ENCODE measurements around the gene APBB1IP. TPM values are rescaled to one million over a fixed set of nuclear protein-coding genes. Genes with fewer than 3 reads are reported as not detected.
A peak's percentile ranks its signal among the peaks of the same experiment; 100 is the strongest.
"Not testable (repeated sequence)": the region's sequence is repeated elsewhere in the genome, so short reads cannot be mapped to it uniquely, and the experiment has no call there.

Gene APBB1IP
- total RNA-seq, 2 donors from 2014 or later = 8.4 to 9.2 TPM

GRCh38 chr10:26566525-26567350, 128.6 kb downstream of the APBB1IP start:
- ATAC-seq (ENCODE audit: insufficient number of reproducible peaks, low FRiP score, low read depth) = no peak
- Histone ChIP-seq H3K9me3 (no peaks in the 10 kb centered on the region), H3K27ac (no peak overlapping the region), H3K4me1 (ENCODE audit: control insufficient read depth in 1 of 2, low read depth in 2 of 2) (no peaks in the 10 kb centered on the region), H3K36me3 (no peaks in the 10 kb centered on the region), H3K4me3 (peak overlapping the region; percentile 50), H3K27me3 (replicated peaks; ENCODE audit: insufficient read depth) (no peaks in the 10 kb centered on the region)
- DNase-seq (ENCODE audit: low spot score) = no peak
- no peak for TF ChIP-seq CTCF (IDR thresholded peaks at IDR 0.05)

DNA sequence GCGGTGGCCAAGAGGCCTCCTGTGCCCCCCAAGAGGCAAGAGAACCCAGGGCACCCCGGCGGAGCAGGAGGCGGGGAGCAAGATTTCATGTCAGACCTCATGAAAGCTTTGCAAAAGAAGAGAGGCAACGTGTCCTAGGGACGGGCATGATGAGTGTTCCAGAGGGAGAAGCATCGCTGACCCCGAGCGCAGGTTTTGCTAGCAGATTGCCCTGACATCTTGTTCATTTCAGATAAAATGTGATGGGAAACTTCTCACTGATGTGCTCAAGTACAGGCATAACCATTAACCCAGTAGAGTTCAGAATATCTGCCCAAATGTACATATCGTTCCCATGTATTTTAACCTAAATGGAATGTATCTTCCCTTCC, 129.2 kb downstream of the APBB1IP start:
- ATAC-seq (ENCODE audit: insufficient number of reproducible peaks, low FRiP score, low read depth) (no peak), DNase-seq (ENCODE audit: low spot score) (no peak)
- Histone ChIP-seq H3K4me3 (peak overlapping the region; percentile 50), H3K4me1 (ENCODE audit: control insufficient read depth in 1 of 2, low read depth in 2 of 2) (no peaks in the 10 kb centered on the region), H3K27ac (no peak overlapping the region), H3K9me3 (no peaks in the 10 kb centered on the region), H3K36me3 (no peaks in the 10 kb centered on the region), H3K27me3 (replicated peaks; ENCODE audit: insufficient read depth) (no peaks in the 10 kb centered on the region)
- no peak for TF ChIP-seq CTCF (IDR thresholded peaks at IDR 0.05)

- no peaks in the 10 kb centered on the region for H3K9me3 ChIP-seq
- DNase-seq (ENCODE audit: low spot score) = no peak
- no peaks in the 10 kb centered on the region for H3K36me3 ChIP-seq
- no peaks in the 10 kb centered on the region for H3K27me3 ChIP-seq (replicated peaks; ENCODE audit: insufficient read depth)
- TF ChIP-seq CTCF (IDR thresholded peaks at IDR 0.05) = no peak
- no peaks in the 10 kb centered on the region for H3K4me1 ChIP-seq (ENCODE audit: control insufficient read depth in 1 of 2, low read depth in 2 of 2)
- no peak for ATAC-seq (ENCODE audit: insufficient number of reproducible peaks, low FRiP score, low read depth)
- H3K27ac ChIP-seq = no peak overlapping the region
- no peak overlapping the region for H3K4me3 ChIP-seq
These were observed 133.5 kb downstream of the APBB1IP start for GRCh38 chr10:26571655-26572054.

GRCh38 chr10:26573674-26574073, 135.5 kb downstream of the APBB1IP start:
- no peaks in the 10 kb centered on the region for H3K9me3 ChIP-seq
- no peak for ATAC-seq (ENCODE audit: insufficient number of reproducible peaks, low FRiP score, low read depth)
- no peaks in the 10 kb centered on the region for H3K27me3 ChIP-seq (replicated peaks; ENCODE audit: insufficient read depth)
- no peak overlapping the region for H3K27ac ChIP-seq
- no peak overlapping the region for H3K4me3 ChIP-seq
- no peaks in the 10 kb centered on the region for H3K4me1 ChIP-seq (ENCODE audit: control insufficient read depth in 1 of 2, low read depth in 2 of 2)
- no peaks in the 10 kb centered on the region for H3K36me3 ChIP-seq
- TF ChIP-seq CTCF (IDR thresholded peaks at IDR 0.05) = no peak
- no peak for DNase-seq (ENCODE audit: low spot score)

DNA sequence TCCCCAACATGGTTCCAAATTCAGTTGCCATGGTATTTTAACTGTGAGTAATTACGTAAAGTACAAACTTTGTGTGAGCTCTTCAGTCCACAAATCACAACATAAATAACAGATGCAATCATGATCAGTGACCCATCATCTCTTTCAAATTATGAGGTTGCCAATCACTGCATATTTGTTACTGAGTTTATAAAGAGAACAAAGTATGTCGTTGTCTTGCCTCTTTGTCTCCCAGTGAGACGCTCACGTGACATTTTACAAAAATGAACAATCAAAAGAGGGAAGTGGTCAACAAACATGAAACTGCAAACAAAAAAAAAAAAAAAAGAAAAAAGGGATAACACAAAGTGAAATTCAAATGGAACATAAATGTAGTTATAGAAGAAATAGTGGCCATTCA, 136.6 kb downstream of the APBB1IP start:
- Histone ChIP-seq H3K9me3 (no peaks in the 10 kb centered on the region), H3K27ac (no peak overlapping the region), H3K27me3 (replicated peaks; ENCODE audit: insufficient read depth) (no peaks in the 10 kb centered on the region), H3K4me1 (ENCODE audit: control insufficient read depth in 1 of 2, low read depth in 2 of 2) (no peaks in the 10 kb centered on the region), H3K36me3 (no peaks in the 10 kb centered on the region), H3K4me3 (no peak overlapping the region)
- ATAC-seq (ENCODE audit: insufficient number of reproducible peaks, low FRiP score, low read depth) = no peak
- no peak for TF ChIP-seq CTCF (IDR thresholded peaks at IDR 0.05)
- no peak for DNase-seq (ENCODE audit: low spot score)

- not testable (repeated sequence) for H3K36me3 ChIP-seq; H3K4me1 ChIP-seq (ENCODE audit: control insufficient read depth in 1 of 2, low read depth in 2 of 2); H3K27ac ChIP-seq; H3K27me3 ChIP-seq (replicated peaks; ENCODE audit: insufficient read depth); ATAC-seq (ENCODE audit: insufficient number of reproducible peaks, low FRiP score, low read depth); H3K9me3 ChIP-seq; DNase-seq (ENCODE audit: low spot score); H3K4me3 ChIP-seq
These were observed 140.2 kb downstream of the APBB1IP start for GRCh38 chr10:26578371-26578770.
